Heart right ventricle (tissue), 16 donors: ENCODE results near the gene ETS1. TPM values are rescaled to one million over a fixed set of nuclear protein-coding genes. Genes with fewer than 3 reads are reported as not detected.

Experiments
- ATAC-seq, 8 donors: fragments of 200-7000 bp; cut with Tn5 transposase; one replicate each; pipeline ENCODE4 v1.9.1; 2020; ENCODE audit warnings: mild to moderate bottlenecking in 8 of 8, moderate library complexity in 8 of 8, moderate number of reproducible peaks in 1 of 8
- DNase-seq, 2 donors: peaks; one replicate each; pipeline ENCODE4 v3.0.0-alpha.2; 2020
- H3K27ac ChIP-seq, 10 donors: fragments of 200-600 bp; sonication (generic) in 2 of 10; one replicate each; pipeline versions ENCODE4 v1.5.0 to v1.8.0; 2020 to 2022; ENCODE audit warnings: mild to moderate bottlenecking in 3 of 10
- H3K27me3 ChIP-seq, 7 donors: fragments of 200-600 bp; one replicate each; pipeline ENCODE4 v1.8.0; 2021 to 2022; ENCODE audit warnings: mild to moderate bottlenecking in 2 of 7
- H3K36me3 ChIP-seq, 9 donors: fragments of 200-600 bp; sonication (generic) in 1 of 9; one replicate each; pipeline versions ENCODE4 v1.5.0 to v1.8.0; 2020 to 2022; ENCODE audit warnings: mild to moderate bottlenecking in 2 of 9
- H3K4me1 ChIP-seq, 9 donors: fragments of 200-600 bp; sonication (generic) in 1 of 9; one replicate each; pipeline versions ENCODE4 v1.5.0 to v1.8.0; 2020 to 2022; ENCODE audit warnings: mild to moderate bottlenecking in 4 of 9
- H3K4me3 ChIP-seq, 10 donors: fragments of 200-600 bp; sonication (generic) in 2 of 10; one replicate each; pipeline versions ENCODE4 v1.5.0 to v1.8.0; 2020 to 2022; ENCODE audit warnings: mild to moderate bottlenecking in 7 of 10, moderate library complexity in 2 of 10
- H3K9me3 ChIP-seq, 11 donors: fragments of 200-600 bp in 10 of 11; sonication (generic) in 2 of 11; one replicate each; pipeline versions ENCODE4 v1.5.0 to v1.8.0; 2013 to 2022; ENCODE audit warnings: mild to moderate bottlenecking in 2 of 11, control low read depth in 1 of 11, moderate library complexity in 1 of 11
- CTCF ChIP-seq, 9 donors: fragments of 200-600 bp; sonication (generic) in 2 of 9; IDR thresholded peaks; one replicate each; pipeline versions ENCODE4 v1.5.0 to v1.8.0; 2021 to 2022; ENCODE audit warnings: antibody characterized with exemption in 9 of 9, mild to moderate bottlenecking in 5 of 9, moderate library complexity in 1 of 9
- WGBS, 2 donors: extraction: QIAGEN DNeasy Blood & Tissue Kit; methylation state at CpG; one replicate each; pipeline ENCODE4 v1.1.7; 2013; ENCODE audit warnings: inconsistent platforms in 1 of 2; 5-methylcytosine and 5-hydroxymethylcytosine counted together
- intact Hi-C, 10 donors: fragments of 100-400 bp; cut with DNase I; formaldehyde crosslinking; loops; one replicate each; pipeline versions ENCODE4 v1.11.1 to v1.14.2; 2022
- polyA plus RNA-seq, 2 donors: library from polyadenylated mRNA; stranded (reverse); fragments of 200-250 nt; gene quantifications; one replicate each; pipeline ENCODE4 v1.2.3, GENCODE V29; 2013
- total RNA-seq, 10 donors: library from RNA; stranded (reverse); fragmentation: NEBNext Ultra II Directional in 3 of 10; extraction: Animal tissue kit (Norgen Biotek cat#: 25700) in 3 of 10; gene quantifications; one replicate each; pipeline versions ENCODE4 v1.2.1 to v1.2.4, GENCODE V29; 2021 to 2023
- donor health status: Arrhythmogenic right ventricular cardiomyopathy.
- donor health status: ischemic (EF 13 %, LVEDD 7.1; RV severe dilation, severe dysfunction).
- donor health status: healthy with polysubstance abuse.
- donor health status: DM: no; HTN: yes; CAD: no.
- donor health status: DM: no; HTN: no; CAD: no.
- donor health status: ischemic (EF 25% LVEDD 6.9; RV normal size, moderate dysfunction).
- donor health status: ischemic (EF 25% LVEDD 5.7; RV mildly dilated, moderate dysfunction).
- donor health status: healthy.
- donor health status: DM: yes; HTN: yes; CAD: no.
- donor health status: Ischemic cardiomyopathy.
- donor health status: ischemic (EF 35%, LVEDD 5.7; RV mildly dilated, moderate dysfunction).
- donor health status: nonischemic (EF 11% LVEDD 7.7; RV severe dilation, severe dysfunction).
- donor health status: DM: yes; HTN: yes; CAD: no.
- donor health status: PGD.
- donor health status: ischemic (EF 29% LVEDD 5.4; RV normal size, mild dysfunction).
- donor health status: nonischemic (EF 23%, LVEDD 6.1; RV moderate dilation, normal function).

ETS1 gene
- total and polyA plus RNA-seq, 12 donors = 21.3 to 93.4 (median 50.7) TPM

GRCh38 chr11:128468111-128468510 lies 119.2 kb downstream of the ETS1 start:
- ATAC-seq = no peak
- WGBS, 2 donors = 13 to 28% methylated on average over 1 of the region's 1 CpG
- peaks cover 0 to 93% (median 7%) of the 10 kb centered on the region in 9 donors for H3K36me3 ChIP-seq
- no peak for DNase-seq
- no peaks in the 10 kb centered on the region for H3K27me3 ChIP-seq
- peak overlapping the region in 9 of 10 donors; percentile 54 to 84 (median 75) for H3K27ac ChIP-seq
- H3K4me1 ChIP-seq = peaks cover 27 to 100% (median 95%) of the 10 kb centered on the region in 9 donors
- intact Hi-C loops = loop anchor here in 6 of 10 donors (5.0 to 10.0 kb wide), 9 partner anchors 39 to 173 kb away; no protein-coding TSS in a partner anchor
- H3K9me3 ChIP-seq = no peaks in the 10 kb centered on the region
- peak in 1 of 9 donors; percentile 2 for TF ChIP-seq CTCF (IDR thresholded peaks at IDR 0.05)
- H3K4me3 ChIP-seq = peak overlapping the region in 1 of 10 donors; percentile 7

GRCh38 chr11:128467610-128468041 lies 119.7 kb downstream of the ETS1 start:
- intact Hi-C loops = loop anchor here in 6 of 10 donors (5.0 to 10.0 kb wide), 9 partner anchors 40 to 173 kb away; no protein-coding TSS in a partner anchor

GRCh38 chr11:128467041-128467440 lies 120.3 kb downstream of the ETS1 start:
- Histone ChIP-seq H3K4me1 (peaks cover 21 to 99% (median 90%) of the 10 kb centered on the region in 9 donors), H3K36me3 (peaks cover 0 to 93% (median 7%) of the 10 kb centered on the region in 9 donors), H3K9me3 (no peaks in the 10 kb centered on the region), H3K4me3 (no peak overlapping the region), H3K27me3 (no peaks in the 10 kb centered on the region), H3K27ac (peak overlapping the region in 9 of 10 donors; percentile 54 to 84 (median 75))
- DNase-seq (no peak), ATAC-seq (peak in 1 of 8 donors; percentile 6)
- WGBS, 2 donors = 78 to 84% methylated on average over 6 of the region's 6 CpGs
- intact Hi-C loops = loop anchor here in 6 of 10 donors (5.0 to 10.0 kb wide), 9 partner anchors 40 to 172 kb away; no protein-coding TSS in a partner anchor
- no peak for TF ChIP-seq CTCF (IDR thresholded peaks at IDR 0.05)

More at GRCh38 chr11:128467610-128468041, 119.7 kb downstream of the ETS1 start:
- H3K9me3 ChIP-seq = no peaks in the 10 kb centered on the region
- ATAC-seq (peak; percentile 20 to 72 (median 48)), DNase-seq (peak; percentile 38 to 42)
- H3K4me3 ChIP-seq = no peak overlapping the region
- H3K27ac ChIP-seq = peak overlapping the region in 9 of 10 donors; percentile 54 to 84 (median 75)
- H3K36me3 ChIP-seq = peaks cover 0 to 93% (median 7%) of the 10 kb centered on the region in 9 donors
- H3K4me1 ChIP-seq = peaks cover 27 to 100% (median 94%) of the 10 kb centered on the region in 9 donors
- peak in 1 of 9 donors; percentile 26 for TF ChIP-seq CTCF (IDR thresholded peaks at IDR 0.05)
- WGBS, 2 donors = 21 to 27% methylated on average over 9 of the region's 9 CpGs
- H3K27me3 ChIP-seq = no peaks in the 10 kb centered on the region

- TF ChIP-seq CTCF (IDR thresholded peaks at IDR 0.05) = no peak
- Histone ChIP-seq H3K4me3 (no peak overlapping the region), H3K27ac (peak overlapping the region in 9 of 10 donors; percentile 54 to 84 (median 75)), H3K9me3 (no peaks in the 10 kb centered on the region), H3K27me3 (no peaks in the 10 kb centered on the region), H3K36me3 (peaks cover 0 to 95% (median 15%) of the 10 kb centered on the region in 9 donors), H3K4me1 (peaks cover 21 to 90% (median 82%) of the 10 kb centered on the region in 9 donors)
- 36 to 38% methylated on average over 15 of the region's 15 CpGs for WGBS, 2 donors
- intact Hi-C loops = loop anchor here in 6 of 10 donors (5.0 to 10.0 kb wide), 9 partner anchors 41 to 171 kb away; no protein-coding TSS in a partner anchor
- DNase-seq = peak; percentile 43 to 59
- peak; percentile 38 to 83 (median 64) for ATAC-seq
These were observed 121.2 kb downstream of the ETS1 start for GRCh38 chr11:128465946-128466705.
